ENCODE measurements around the gene PPP5C. TPM values are rescaled to one million over a fixed set of nuclear protein-coding genes. Genes with fewer than 3 reads are reported as not detected.

PPP5C gene
- total and polyA plus RNA-seq, 2 of the 8 experiments (the other 6 are each of a cell fraction or from before 2014, with no cell fraction given), result 112 to 156 TPM

DNA sequence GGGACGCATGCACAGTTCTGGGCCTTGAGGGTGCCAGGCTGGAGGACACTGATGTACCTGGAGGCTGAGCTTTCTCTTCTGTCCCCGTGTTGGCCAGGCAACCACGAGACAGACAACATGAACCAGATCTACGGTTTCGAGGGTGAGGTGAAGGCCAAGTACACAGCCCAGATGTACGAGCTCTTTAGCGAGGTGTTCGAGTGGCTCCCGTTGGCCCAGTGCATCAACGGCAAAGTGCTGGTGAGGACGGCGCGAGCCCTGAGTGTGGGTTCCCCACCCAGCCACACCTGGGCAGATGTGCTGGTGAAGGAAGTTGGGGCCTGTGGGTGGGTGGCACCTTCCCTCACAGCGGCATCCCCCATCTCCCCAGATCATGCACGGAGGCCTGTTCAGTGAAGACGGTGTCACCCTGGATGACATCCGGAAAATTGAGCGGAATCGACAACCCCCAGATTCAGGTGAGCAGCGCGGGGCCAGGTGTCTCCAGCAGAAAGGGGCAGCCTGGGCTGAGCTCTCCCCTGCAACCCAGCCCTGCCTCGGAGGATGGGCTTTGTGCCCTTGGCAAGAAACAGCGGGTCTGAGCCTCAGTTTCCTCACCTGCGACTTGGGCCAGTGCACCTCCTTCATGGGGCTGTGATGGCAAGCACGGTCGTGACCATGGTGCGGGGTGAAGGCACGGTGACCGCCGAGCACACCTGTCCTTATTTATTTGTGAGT is 40.3 kb downstream of the PPP5C start (continued):
- TF ChIP-seq, protein P1, sequence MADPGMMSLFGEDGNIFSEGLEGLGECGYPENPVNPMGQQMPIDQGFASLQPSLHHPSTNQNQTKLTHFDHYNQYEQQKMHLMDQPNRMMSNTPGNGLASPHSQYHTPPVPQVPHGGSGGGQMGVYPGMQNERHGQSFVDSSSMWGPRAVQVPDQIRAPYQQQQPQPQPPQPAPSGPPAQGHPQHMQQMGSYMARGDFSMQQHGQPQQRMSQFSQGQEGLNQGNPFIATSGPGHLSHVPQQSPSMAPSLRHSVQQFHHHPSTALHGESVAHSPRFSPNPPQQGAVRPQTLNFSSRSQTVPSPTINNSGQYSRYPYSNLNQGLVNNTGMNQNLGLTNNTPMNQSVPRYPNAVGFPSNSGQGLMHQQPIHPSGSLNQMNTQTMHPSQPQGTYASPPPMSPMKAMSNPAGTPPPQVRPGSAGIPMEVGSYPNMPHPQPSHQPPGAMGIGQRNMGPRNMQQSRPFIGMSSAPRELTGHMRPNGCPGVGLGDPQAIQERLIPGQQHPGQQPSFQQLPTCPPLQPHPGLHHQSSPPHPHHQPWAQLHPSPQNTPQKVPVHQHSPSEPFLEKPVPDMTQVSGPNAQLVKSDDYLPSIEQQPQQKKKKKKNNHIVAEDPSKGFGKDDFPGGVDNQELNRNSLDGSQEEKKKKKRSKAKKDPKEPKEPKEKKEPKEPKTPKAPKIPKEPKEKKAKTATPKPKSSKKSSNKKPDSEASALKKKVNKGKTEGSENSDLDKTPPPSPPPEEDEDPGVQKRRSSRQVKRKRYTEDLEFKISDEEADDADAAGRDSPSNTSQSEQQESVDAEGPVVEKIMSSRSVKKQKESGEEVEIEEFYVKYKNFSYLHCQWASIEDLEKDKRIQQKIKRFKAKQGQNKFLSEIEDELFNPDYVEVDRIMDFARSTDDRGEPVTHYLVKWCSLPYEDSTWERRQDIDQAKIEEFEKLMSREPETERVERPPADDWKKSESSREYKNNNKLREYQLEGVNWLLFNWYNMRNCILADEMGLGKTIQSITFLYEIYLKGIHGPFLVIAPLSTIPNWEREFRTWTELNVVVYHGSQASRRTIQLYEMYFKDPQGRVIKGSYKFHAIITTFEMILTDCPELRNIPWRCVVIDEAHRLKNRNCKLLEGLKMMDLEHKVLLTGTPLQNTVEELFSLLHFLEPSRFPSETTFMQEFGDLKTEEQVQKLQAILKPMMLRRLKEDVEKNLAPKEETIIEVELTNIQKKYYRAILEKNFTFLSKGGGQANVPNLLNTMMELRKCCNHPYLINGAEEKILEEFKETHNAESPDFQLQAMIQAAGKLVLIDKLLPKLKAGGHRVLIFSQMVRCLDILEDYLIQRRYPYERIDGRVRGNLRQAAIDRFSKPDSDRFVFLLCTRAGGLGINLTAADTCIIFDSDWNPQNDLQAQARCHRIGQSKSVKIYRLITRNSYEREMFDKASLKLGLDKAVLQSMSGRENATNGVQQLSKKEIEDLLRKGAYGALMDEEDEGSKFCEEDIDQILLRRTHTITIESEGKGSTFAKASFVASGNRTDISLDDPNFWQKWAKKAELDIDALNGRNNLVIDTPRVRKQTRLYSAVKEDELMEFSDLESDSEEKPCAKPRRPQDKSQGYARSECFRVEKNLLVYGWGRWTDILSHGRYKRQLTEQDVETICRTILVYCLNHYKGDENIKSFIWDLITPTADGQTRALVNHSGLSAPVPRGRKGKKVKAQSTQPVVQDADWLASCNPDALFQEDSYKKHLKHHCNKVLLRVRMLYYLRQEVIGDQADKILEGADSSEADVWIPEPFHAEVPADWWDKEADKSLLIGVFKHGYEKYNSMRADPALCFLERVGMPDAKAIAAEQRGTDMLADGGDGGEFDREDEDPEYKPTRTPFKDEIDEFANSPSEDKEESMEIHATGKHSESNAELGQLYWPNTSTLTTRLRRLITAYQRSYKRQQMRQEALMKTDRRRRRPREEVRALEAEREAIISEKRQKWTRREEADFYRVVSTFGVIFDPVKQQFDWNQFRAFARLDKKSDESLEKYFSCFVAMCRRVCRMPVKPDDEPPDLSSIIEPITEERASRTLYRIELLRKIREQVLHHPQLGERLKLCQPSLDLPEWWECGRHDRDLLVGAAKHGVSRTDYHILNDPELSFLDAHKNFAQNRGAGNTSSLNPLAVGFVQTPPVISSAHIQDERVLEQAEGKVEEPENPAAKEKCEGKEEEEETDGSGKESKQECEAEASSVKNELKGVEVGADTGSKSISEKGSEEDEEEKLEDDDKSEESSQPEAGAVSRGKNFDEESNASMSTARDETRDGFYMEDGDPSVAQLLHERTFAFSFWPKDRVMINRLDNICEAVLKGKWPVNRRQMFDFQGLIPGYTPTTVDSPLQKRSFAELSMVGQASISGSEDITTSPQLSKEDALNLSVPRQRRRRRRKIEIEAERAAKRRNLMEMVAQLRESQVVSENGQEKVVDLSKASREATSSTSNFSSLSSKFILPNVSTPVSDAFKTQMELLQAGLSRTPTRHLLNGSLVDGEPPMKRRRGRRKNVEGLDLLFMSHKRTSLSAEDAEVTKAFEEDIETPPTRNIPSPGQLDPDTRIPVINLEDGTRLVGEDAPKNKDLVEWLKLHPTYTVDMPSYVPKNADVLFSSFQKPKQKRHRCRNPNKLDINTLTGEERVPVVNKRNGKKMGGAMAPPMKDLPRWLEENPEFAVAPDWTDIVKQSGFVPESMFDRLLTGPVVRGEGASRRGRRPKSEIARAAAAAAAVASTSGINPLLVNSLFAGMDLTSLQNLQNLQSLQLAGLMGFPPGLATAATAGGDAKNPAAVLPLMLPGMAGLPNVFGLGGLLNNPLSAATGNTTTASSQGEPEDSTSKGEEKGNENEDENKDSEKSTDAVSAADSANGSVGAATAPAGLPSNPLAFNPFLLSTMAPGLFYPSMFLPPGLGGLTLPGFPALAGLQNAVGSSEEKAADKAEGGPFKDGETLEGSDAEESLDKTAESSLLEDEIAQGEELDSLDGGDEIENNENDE (IDR thresholded peaks at IDR 0.05; ENCODE audit: insufficient replicate concordance, low read length), result no peak
- no peak for TF ChIP-seq TEAD4 (IDR thresholded peaks at IDR 0.05; ENCODE audit: low read depth, low read length)
- TF ChIP-seq, protein P2, sequence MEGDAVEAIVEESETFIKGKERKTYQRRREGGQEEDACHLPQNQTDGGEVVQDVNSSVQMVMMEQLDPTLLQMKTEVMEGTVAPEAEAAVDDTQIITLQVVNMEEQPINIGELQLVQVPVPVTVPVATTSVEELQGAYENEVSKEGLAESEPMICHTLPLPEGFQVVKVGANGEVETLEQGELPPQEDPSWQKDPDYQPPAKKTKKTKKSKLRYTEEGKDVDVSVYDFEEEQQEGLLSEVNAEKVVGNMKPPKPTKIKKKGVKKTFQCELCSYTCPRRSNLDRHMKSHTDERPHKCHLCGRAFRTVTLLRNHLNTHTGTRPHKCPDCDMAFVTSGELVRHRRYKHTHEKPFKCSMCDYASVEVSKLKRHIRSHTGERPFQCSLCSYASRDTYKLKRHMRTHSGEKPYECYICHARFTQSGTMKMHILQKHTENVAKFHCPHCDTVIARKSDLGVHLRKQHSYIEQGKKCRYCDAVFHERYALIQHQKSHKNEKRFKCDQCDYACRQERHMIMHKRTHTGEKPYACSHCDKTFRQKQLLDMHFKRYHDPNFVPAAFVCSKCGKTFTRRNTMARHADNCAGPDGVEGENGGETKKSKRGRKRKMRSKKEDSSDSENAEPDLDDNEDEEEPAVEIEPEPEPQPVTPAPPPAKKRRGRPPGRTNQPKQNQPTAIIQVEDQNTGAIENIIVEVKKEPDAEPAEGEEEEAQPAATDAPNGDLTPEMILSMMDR (IDR thresholded peaks at IDR 0.05; ENCODE audit: control extremely low read depth in 1 of 3, insufficient read depth in 1 of 3, low read depth in 1 of 3, low read length in 3 of 3), result no peak

All from H1 (cell line).